B cell (primary cell): Measurements from ENCODE around the gene TAC3. TPM values are rescaled to one million over a fixed set of nuclear protein-coding genes. Genes with fewer than 3 reads are reported as not detected.
"Not testable (repeated sequence)": the region's sequence is repeated elsewhere in the genome, so short reads cannot be mapped to it uniquely, and the experiment has no call there.

Source experiments
- ATAC-seq: fragments of 200-7000 bp; cut with Tn5 transposase; one replicate; pipeline ENCODE4 v1.10.0; 2021; ENCODE audit warnings: low read depth, mild to moderate bottlenecking, moderate number of reproducible peaks, moderate library complexity
- CTCF ChIA-PET: fragments of 350-600 bp; sonication (Branson Sonifier 250); formaldehyde crosslinking; loops from one replicate; lab custom pipeline; 2021; ENCODE audit warnings: antibody characterized with exemption, inconsistent platforms; lab: Charles Lee
- POLR2A ChIA-PET: fragments of 350-600 bp; sonication (Branson Sonifier 250); formaldehyde crosslinking; loops from one replicate; lab custom pipeline; 2021; ENCODE audit warnings: antibody characterized with exemption; lab: Charles Lee
- DNase-seq: peaks from one replicate; pipeline ENCODE4 v3.0.0; 2013
- H2AFZ ChIP-seq: 2 replicates; pipeline ENCODE4 v1.6.1; 2012; ENCODE audit warnings: mild to moderate bottlenecking, low read depth, low read length; ENCODE audit not compliant: insufficient read depth, poor library complexity, severe bottlenecking
- H3K27ac ChIP-seq, 2 donors: 1 replicate in 1 of 2; 2 replicates in 1 of 2; pipeline ENCODE4 v1.5.1; 2012 to 2013; ENCODE audit warnings: low read length in 2 of 2, mild to moderate bottlenecking in 2 of 2, moderate library complexity in 1 of 2
- H3K27me3 ChIP-seq, 4 experiments: fragments of 200-600 bp in 1 of 4; sonication (generic) in 1 of 4; replicated peaks in 1 of 4; 1 replicate in 2 of 4; 2 replicates in 2 of 4; pipeline versions ENCODE4 v1.6.1 to v1.7.0; 2013 to 2016; ENCODE audit warnings: low read length in 3 of 4, mild to moderate bottlenecking in 2 of 4, mixed read lengths in 1 of 4, moderate library complexity in 1 of 4; ENCODE audit not compliant: insufficient read depth in 4 of 4, control insufficient read depth in 3 of 4; ENCODE audit errors: control extremely low read depth in 1 of 4
- H3K36me3 ChIP-seq, 2 experiments: replicated peaks in 1 of 2; 1 replicate in 1 of 2; 2 replicates in 1 of 2; pipeline versions ENCODE4 v1.6.1 to v1.7.1; 2013; ENCODE audit warnings: low read length in 1 of 2; ENCODE audit not compliant: insufficient read depth in 2 of 2, control insufficient read depth in 1 of 2; ENCODE audit errors: control extremely low read depth in 1 of 2, extremely low read depth in 1 of 2
- H3K4me1 ChIP-seq, 2 donors: fragments of 200-600 bp in 1 of 2; sonication (generic) in 1 of 2; 1 replicate in 1 of 2; 2 replicates in 1 of 2; pipeline versions ENCODE4 v1.5.1 to v1.6.1; 2013 to 2017; ENCODE audit warnings: low read length in 2 of 2; ENCODE audit not compliant: control insufficient read depth in 2 of 2, insufficient read depth in 2 of 2
- H3K4me2 ChIP-seq: replicated peaks from 2 replicates; pipeline ENCODE3; 2012; ENCODE audit warnings: mild to moderate bottlenecking, low read depth, low read length; ENCODE audit not compliant: poor library complexity, severe bottlenecking
- H3K4me3 ChIP-seq, 5 experiments: fragments of 200-600 bp in 1 of 5; sonication (generic) in 1 of 5; 1 replicate in 3 of 5; 2 replicates in 2 of 5; pipeline versions ENCODE4 v1.5.1 to v1.7.0; 2011 to 2016; ENCODE audit warnings: low read length in 4 of 5, mild to moderate bottlenecking in 4 of 5, low read depth in 2 of 5, control low read depth in 1 of 5, moderate library complexity in 1 of 5; ENCODE audit not compliant: insufficient read depth in 1 of 5; ENCODE audit errors: control extremely low read depth in 1 of 5, extremely low read depth in 1 of 5
- H3K79me2 ChIP-seq: fragments of 200-600 bp; sonication (generic); one replicate; pipeline ENCODE4 v1.6.0; 2016; ENCODE audit warnings: low read length; ENCODE audit not compliant: control insufficient read depth, insufficient read depth
- H3K9ac ChIP-seq: fragments of 200-600 bp; sonication (generic); 2 replicates; pipeline ENCODE4 v1.6.1; 2017; ENCODE audit warnings: mild to moderate bottlenecking, low read length, moderate library complexity
- H3K9me3 ChIP-seq, 3 donors: one replicate each; pipeline versions ENCODE4 v1.6.1 to v1.7.1; 2013; ENCODE audit warnings: low read length in 2 of 3; ENCODE audit not compliant: control insufficient read depth in 2 of 3, insufficient read depth in 1 of 3; ENCODE audit errors: control extremely low read depth in 1 of 3
- H4K20me1 ChIP-seq: 2 replicates; pipeline ENCODE4 v1.6.0; 2012; ENCODE audit warnings: mild to moderate bottlenecking, low read length; ENCODE audit not compliant: insufficient read depth, control insufficient read depth, poor library complexity, severe bottlenecking
- H3K27ac Mint-ChIP-seq: one replicate; pipeline ENCODE4 v1.8.0; 2021; ENCODE audit warnings: mixed read lengths
- H3K27me3 Mint-ChIP-seq: one replicate; pipeline ENCODE4 v1.8.0; 2021; ENCODE audit warnings: mixed read lengths
- H3K4me1 Mint-ChIP-seq: one replicate; pipeline ENCODE4 v1.8.0; 2021; ENCODE audit warnings: mixed read lengths
- H3K4me3 Mint-ChIP-seq: one replicate; pipeline ENCODE4 v1.8.0; 2021; ENCODE audit warnings: mixed read lengths
- H3K9me3 Mint-ChIP-seq: one replicate; pipeline ENCODE4 v1.8.0; 2022; ENCODE audit warnings: mixed read lengths; ENCODE audit not compliant: insufficient read depth
- EZH2 ChIP-seq: IDR thresholded peaks from 2 replicates; pipeline ENCODE4 v1.6.1; 2012; ENCODE audit warnings: borderline replicate concordance, low read depth, mild to moderate bottlenecking, moderate library complexity, low read length; ENCODE audit not compliant: insufficient read depth, poor library complexity, severe bottlenecking
- WGBS: methylation state at CpG from one replicate; pipeline ENCODE4 v1.1.5; 2013; ENCODE audit warnings: missing lambda C conversion rate; ENCODE audit not compliant: insufficient coverage; 5-methylcytosine and 5-hydroxymethylcytosine counted together
- intact Hi-C: fragments of 100-400 bp; cut with micrococcal nuclease; formaldehyde crosslinking; loops from one replicate; pipeline ENCODE4 v1.10.0; 2022
- polyA plus RNA-seq: library from polyadenylated mRNA; depleted of rRNA; stranded (reverse); fragments of >200 nt; gene quantifications from 2 replicates; pipeline ENCODE4 v1.2.3, GENCODE V29; 2012
- total RNA-seq, 2 donors: library from RNA; stranded (reverse); fragments of 120-200 nt in 1 of 2; gene quantifications; 1 replicate in 1 of 2; 2 replicates in 1 of 2; pipeline versions ENCODE4 v1.2.3 to v1.2.4, GENCODE V29; 2013 to 2022

The TAC3 gene
- total and polyA plus RNA-seq, 2 donors (not counting 1 experiment from before 2014, with no cell fraction given), result 0.24 TPM; not detected in 1

DNA sequence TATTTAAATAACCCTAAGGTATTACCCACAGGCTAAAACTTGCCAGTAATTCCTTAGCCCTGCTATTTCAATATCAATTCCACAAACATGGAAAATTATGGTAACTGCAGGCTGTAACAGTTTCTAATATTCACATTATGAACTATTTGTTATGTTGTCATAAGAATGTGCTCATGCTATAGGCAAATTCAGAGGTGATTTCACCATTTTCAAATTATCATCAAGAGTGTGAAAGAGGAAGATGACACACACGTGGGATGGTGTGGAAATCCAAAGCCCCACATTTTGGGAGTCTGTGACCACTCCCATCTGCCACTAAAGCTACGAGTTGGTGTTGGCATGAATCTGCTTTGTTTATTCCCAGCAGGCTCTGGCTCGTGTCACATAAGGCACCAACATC is 39.5 kb upstream of the TAC3 start:
- peaks cover 24 to 37% of the 10 kb centered on the region in 2 donors for H3K4me1 ChIP-seq
- no peak overlapping the region for H3K4me3 Mint-ChIP-seq
- ChIA-PET POLR2A (no interaction called here), CTCF (interaction anchor here (0.6 to 2.5 kb wide), 4 partner anchors 15 to 291 kb away, joined by 3 to 12 read pairs (median 5); no protein-coding TSS in a partner anchor)
- no peak overlapping the region for H3K9ac ChIP-seq
- H4K20me1 ChIP-seq, result no peaks in the 10 kb centered on the region
- no peaks in the 10 kb centered on the region for H3K9me3 Mint-ChIP-seq
- 80% methylated on average over 1 of the region's 3 CpGs for WGBS
- H3K4me2 ChIP-seq, result no peak overlapping the region
- H3K27ac Mint-ChIP-seq, result peak overlapping the region; percentile 41
- H3K4me1 Mint-ChIP-seq, result peaks cover 48% of the 10 kb centered on the region
- no peak for DNase-seq
- no peak for ATAC-seq
- no peak for TF ChIP-seq EZH2
- H3K79me2 ChIP-seq, result no peaks in the 10 kb centered on the region
- H3K36me3 ChIP-seq, result peaks cover 1 to 8% of the 10 kb centered on the region in 2 experiments
- H3K9me3 ChIP-seq, result no peaks in the 10 kb centered on the region
- H3K4me3 ChIP-seq, result no peak overlapping the region
- H3K27me3 Mint-ChIP-seq, result no peaks in the 10 kb centered on the region
- H2AFZ ChIP-seq, result no peak overlapping the region
- H3K27ac ChIP-seq, result no peak overlapping the region
- H3K27me3 ChIP-seq, result no peaks in the 10 kb centered on the region
- intact Hi-C loops, result no loop called here

DNA sequence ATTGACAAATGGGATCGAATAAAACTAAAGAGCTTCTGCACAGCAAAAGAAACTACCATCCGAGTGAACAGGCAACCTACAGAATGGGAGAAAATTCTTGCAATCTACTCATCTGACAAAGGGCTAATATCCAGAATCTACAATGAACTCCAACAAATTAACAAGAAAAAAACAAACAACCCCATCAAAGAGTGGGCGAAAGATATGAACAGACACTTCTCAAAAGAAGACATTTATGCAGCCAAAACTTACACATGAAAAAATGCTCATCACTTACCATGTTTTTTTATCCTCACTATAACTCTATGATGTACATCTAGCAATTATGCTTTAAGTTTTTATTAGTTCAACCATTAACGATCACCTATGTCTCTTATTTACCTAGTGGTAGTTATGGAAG is 37.6 kb upstream of the TAC3 start:
- H3K27ac Mint-ChIP-seq, H3K4me3 ChIP-seq, intact Hi-C loops, DNase-seq, H3K27me3 Mint-ChIP-seq, H3K9ac ChIP-seq, H3K36me3 ChIP-seq, H3K4me3 Mint-ChIP-seq, CTCF ChIA-PET, H3K79me2 ChIP-seq, ATAC-seq, H3K27ac ChIP-seq, H3K9me3 ChIP-seq, H4K20me1 ChIP-seq, H3K27me3 ChIP-seq, H3K4me2 ChIP-seq, POLR2A ChIA-PET, H2AFZ ChIP-seq, H3K9me3 Mint-ChIP-seq: not testable (repeated sequence)
- H3K4me1 ChIP-seq, result peaks cover 22 to 27% of the 10 kb centered on the region in 2 donors
- peaks cover 34% of the 10 kb centered on the region for H3K4me1 Mint-ChIP-seq
- 94% methylated on average over 2 of the region's 4 CpGs for WGBS

DNA sequence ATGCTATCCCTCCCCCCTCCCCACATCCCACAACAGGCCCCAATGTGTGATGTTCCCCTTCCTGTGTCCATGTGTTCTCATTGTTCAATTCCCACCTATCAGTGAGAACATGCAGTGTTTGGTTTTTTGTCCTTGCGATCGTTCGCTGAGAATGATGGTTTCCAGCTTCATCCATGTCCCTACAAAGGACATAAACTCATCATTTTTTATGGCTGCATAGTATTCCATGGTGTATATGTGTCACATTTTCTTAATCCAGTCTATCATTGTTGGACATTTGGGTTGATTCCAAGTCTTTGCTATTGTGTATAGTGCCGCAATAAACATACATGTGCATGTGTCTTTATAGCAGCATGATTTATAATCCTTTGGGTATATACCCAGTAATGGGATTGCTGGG is 36.8 kb upstream of the TAC3 start:
- peaks cover 28% of the 10 kb centered on the region for H3K4me1 Mint-ChIP-seq
- H3K27me3 ChIP-seq, H3K4me3 Mint-ChIP-seq, H4K20me1 ChIP-seq, H3K9me3 Mint-ChIP-seq, ATAC-seq, POLR2A ChIA-PET, H3K27ac Mint-ChIP-seq, H2AFZ ChIP-seq, H3K9ac ChIP-seq, H3K79me2 ChIP-seq, H3K4me3 ChIP-seq, H3K27ac ChIP-seq, DNase-seq, H3K4me2 ChIP-seq, CTCF ChIA-PET, H3K27me3 Mint-ChIP-seq, H3K36me3 ChIP-seq, H3K9me3 ChIP-seq, intact Hi-C loops: not testable (repeated sequence)
- WGBS, result no CpG with 5 or more reads among the region's 4 CpGs
- H3K4me1 ChIP-seq, result peaks cover 14 to 22% of the 10 kb centered on the region in 2 donors
